OCI-LY1 (cell line): ENCODE results near the gene SRBD1.

Experiments used
- H2AFZ ChIP-seq: fragments of 200-600 bp; sonication (generic), shearing (Covaris generic); 2 replicates; pipeline ENCODE4 v1.6.0; 2014; ENCODE audit warnings: antibody characterized with exemption, mild to moderate bottlenecking, low read length
- H3F3A ChIP-seq: fragments of 200-600 bp; sonication (generic), shearing (Covaris generic); 2 replicates; pipeline ENCODE4 v1.6.0; 2014; ENCODE audit warnings: mild to moderate bottlenecking, antibody characterized with exemption, low read length, moderate library complexity; ENCODE audit not compliant: insufficient read depth
- H3K27ac ChIP-seq: fragments of 200-600 bp; sonication (generic); 2 replicates; pipeline ENCODE4 v1.5.1; 2014; ENCODE audit warnings: low read length, mixed run types, mild to moderate bottlenecking, low read depth; ENCODE audit not compliant: poor library complexity, severe bottlenecking
- H3K27me3 ChIP-seq: fragments of 200-600 bp; sonication (generic); 2 replicates; pipeline ENCODE4 v1.6.0; 2014; ENCODE audit warnings: antibody characterized with exemption, mild to moderate bottlenecking, low read length, moderate library complexity; ENCODE audit not compliant: insufficient read depth
- H3K36me3 ChIP-seq: fragments of 200-600 bp; sonication (generic); 2 replicates; pipeline ENCODE4 v1.6.1; 2014; ENCODE audit warnings: mild to moderate bottlenecking, antibody characterized with exemption, low read length, moderate library complexity, mixed read lengths; ENCODE audit not compliant: insufficient read depth
- H3K4me1 ChIP-seq: fragments of 200-600 bp; sonication (generic); 2 replicates; pipeline ENCODE4 v1.5.1; 2014; ENCODE audit warnings: mild to moderate bottlenecking, low read length, moderate library complexity; ENCODE audit not compliant: insufficient read depth, severe bottlenecking
- H3K4me2 ChIP-seq: fragments of 200-600 bp; sonication (generic), shearing (Covaris generic); 2 replicates; pipeline ENCODE4 v1.6.1; 2014; ENCODE audit warnings: low read length
- H3K4me3 ChIP-seq: fragments of 200-600 bp; sonication (generic); 2 replicates; pipeline ENCODE4 v1.5.1; 2014; ENCODE audit warnings: low read length, low read depth, mild to moderate bottlenecking, mixed read lengths; ENCODE audit not compliant: poor library complexity, severe bottlenecking
- H3K79me2 ChIP-seq: fragments of 200-600 bp; shearing (Covaris generic); 2 replicates; pipeline ENCODE4 v1.6.1; 2016; ENCODE audit warnings: mixed run types, low read length, mixed read lengths; ENCODE audit not compliant: insufficient read depth
- H3K9ac ChIP-seq: fragments of 200-600 bp; sonication (generic), shearing (Covaris generic); 2 replicates; pipeline ENCODE4 v1.6.1; 2014; ENCODE audit warnings: mild to moderate bottlenecking, low read length, mixed read lengths
- H3K9me2 ChIP-seq: fragments of 200-600 bp; sonication (generic), shearing (Covaris generic); 2 replicates; pipeline ENCODE4 v1.6.1; 2014; ENCODE audit warnings: low read depth, mild to moderate bottlenecking, low read length, mixed read lengths
- H3K9me3 ChIP-seq: fragments of 200-600 bp; shearing (Covaris generic); 2 replicates; pipeline ENCODE4 v1.6.1; 2014; ENCODE audit warnings: low read length, mixed read lengths
- H4K20me1 ChIP-seq: fragments of 200-600 bp; sonication (generic), shearing (Covaris generic); 2 replicates; pipeline ENCODE4 v1.6.0; 2016; ENCODE audit warnings: mild to moderate bottlenecking, low read length; ENCODE audit not compliant: insufficient read depth
- CTCF ChIP-seq: fragments of 200-600 bp; sonication (generic), shearing (Covaris generic); IDR thresholded peaks from 2 replicates; pipeline ENCODE4 v1.5.1; 2017; ENCODE audit warnings: mild to moderate bottlenecking, antibody characterized with exemption, low read length, moderate library complexity, mixed read lengths
- EZH2 ChIP-seq: fragments of 200-600 bp; sonication (generic), shearing (Covaris generic); IDR thresholded peaks from 2 replicates; pipeline ENCODE4 v1.8.0; 2017; ENCODE audit warnings: borderline replicate concordance, mixed run types, mild to moderate bottlenecking, antibody characterized with exemption, low read length, moderate library complexity, mixed read lengths

SRBD1 gene

GRCh38 chr2:45379399-45380087, 231.5 kb downstream of the SRBD1 start:
- Histone ChIP-seq H3K27me3 (no peaks in the 10 kb centered on the region), H3K79me2 (no peaks in the 10 kb centered on the region), H3K9ac (no peak overlapping the region), H3K9me2 (no peaks in the 10 kb centered on the region), H3K27ac (no peak overlapping the region), H3K9me3 (no peaks in the 10 kb centered on the region), H2AFZ (no peak overlapping the region), H4K20me1 (no peaks in the 10 kb centered on the region), H3K36me3 (no peaks in the 10 kb centered on the region), H3K4me1 (no peaks in the 10 kb centered on the region), H3K4me2 (no peak overlapping the region), H3K4me3 (no peak overlapping the region), H3F3A (no peaks in the 10 kb centered on the region)
- TF ChIP-seq EZH2: no peak
- TF ChIP-seq CTCF: no peak

- Histone ChIP-seq H3K79me2 (no peaks in the 10 kb centered on the region), H3K36me3 (no peaks in the 10 kb centered on the region), H3K9me3 (no peaks in the 10 kb centered on the region), H3K27ac (no peak overlapping the region), H4K20me1 (no peaks in the 10 kb centered on the region), H3K4me3 (no peak overlapping the region), H3F3A (no peaks in the 10 kb centered on the region), H3K9me2 (no peaks in the 10 kb centered on the region), H2AFZ (no peak overlapping the region), H3K27me3 (no peaks in the 10 kb centered on the region), H3K9ac (no peak overlapping the region), H3K4me2 (no peak overlapping the region), H3K4me1 (no peaks in the 10 kb centered on the region)
- no peak for TF ChIP-seq EZH2
- no peak for TF ChIP-seq CTCF
These were observed 237.5 kb downstream of the SRBD1 start for GRCh38 chr2:45373534-45373933.

- Histone ChIP-seq H4K20me1 (no peaks in the 10 kb centered on the region), H3K79me2 (no peaks in the 10 kb centered on the region), H3K4me1 (no peaks in the 10 kb centered on the region), H3F3A (no peaks in the 10 kb centered on the region), H2AFZ (peak overlapping the region; percentile 58; the same call in 1 of the 2 replicates), H3K9me3 (no peaks in the 10 kb centered on the region), H3K36me3 (no peaks in the 10 kb centered on the region), H3K9me2 (no peaks in the 10 kb centered on the region), H3K9ac (no peak overlapping the region), H3K4me3 (no peak overlapping the region), H3K27me3 (no peaks in the 10 kb centered on the region), H3K4me2 (no peak overlapping the region), H3K27ac (no peak overlapping the region)
- TF ChIP-seq CTCF (no peak), EZH2 (no peak)
These were observed 240.7 kb downstream of the SRBD1 start for GRCh38 chr2:45370369-45370768.
